Head of caudate nucleus (tissue), 42 donors: ENCODE results near the gene SUSD4.

Experiments used
- DNase-seq, 42 donors: peaks; one replicate each; pipeline versions ENCODE4 v3.0.0 to v3.0.0-alpha.2; 2020 to 2021; ENCODE audit warnings: mixed read lengths in 7 of 42
- intact Hi-C: fragments of 100-400 bp; cut with DNase I; formaldehyde crosslinking; loops from one replicate; pipeline ENCODE4 v1.15.0; 2022

SUSD4 gene

DNA sequence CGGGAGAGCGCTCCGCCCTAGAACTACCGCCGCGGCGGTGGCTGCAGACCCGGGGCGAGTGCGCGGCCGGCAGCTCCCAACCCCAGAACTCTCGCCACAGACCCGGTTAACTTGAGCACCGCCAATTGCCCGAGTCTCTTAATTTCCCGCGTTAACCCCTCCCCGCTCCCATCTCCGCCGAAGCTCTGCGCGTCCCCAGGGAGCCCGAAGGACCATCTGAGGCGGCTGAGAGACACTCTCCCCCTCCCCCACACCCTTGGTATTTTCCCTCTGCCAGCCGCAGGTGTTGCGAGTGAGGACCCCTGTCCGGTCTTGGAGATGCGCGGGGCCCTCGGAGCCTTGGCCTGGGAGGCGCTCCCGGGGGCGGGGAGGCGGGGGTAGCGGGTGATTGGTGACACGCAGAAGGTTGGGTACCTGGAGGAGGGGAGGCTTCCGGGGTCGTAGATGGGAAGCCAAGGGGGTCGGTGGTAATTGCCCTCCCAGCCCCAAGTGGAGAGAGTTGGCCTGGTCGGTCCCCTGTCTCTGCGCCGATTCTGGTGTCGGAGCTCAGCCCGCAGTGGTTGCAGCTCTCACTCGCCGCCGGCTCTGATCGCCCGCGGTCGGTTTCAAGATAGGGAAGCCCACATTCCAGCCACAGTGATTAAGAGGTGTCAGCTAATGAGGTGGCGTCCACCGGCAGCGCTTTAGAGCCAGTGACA, 858 bp upstream of the SUSD4 start:
- DNase-seq = peak in 29 of 42 donors; percentile 11 to 60 (median 31)
- intact Hi-C loops = no loop called here

DNA sequence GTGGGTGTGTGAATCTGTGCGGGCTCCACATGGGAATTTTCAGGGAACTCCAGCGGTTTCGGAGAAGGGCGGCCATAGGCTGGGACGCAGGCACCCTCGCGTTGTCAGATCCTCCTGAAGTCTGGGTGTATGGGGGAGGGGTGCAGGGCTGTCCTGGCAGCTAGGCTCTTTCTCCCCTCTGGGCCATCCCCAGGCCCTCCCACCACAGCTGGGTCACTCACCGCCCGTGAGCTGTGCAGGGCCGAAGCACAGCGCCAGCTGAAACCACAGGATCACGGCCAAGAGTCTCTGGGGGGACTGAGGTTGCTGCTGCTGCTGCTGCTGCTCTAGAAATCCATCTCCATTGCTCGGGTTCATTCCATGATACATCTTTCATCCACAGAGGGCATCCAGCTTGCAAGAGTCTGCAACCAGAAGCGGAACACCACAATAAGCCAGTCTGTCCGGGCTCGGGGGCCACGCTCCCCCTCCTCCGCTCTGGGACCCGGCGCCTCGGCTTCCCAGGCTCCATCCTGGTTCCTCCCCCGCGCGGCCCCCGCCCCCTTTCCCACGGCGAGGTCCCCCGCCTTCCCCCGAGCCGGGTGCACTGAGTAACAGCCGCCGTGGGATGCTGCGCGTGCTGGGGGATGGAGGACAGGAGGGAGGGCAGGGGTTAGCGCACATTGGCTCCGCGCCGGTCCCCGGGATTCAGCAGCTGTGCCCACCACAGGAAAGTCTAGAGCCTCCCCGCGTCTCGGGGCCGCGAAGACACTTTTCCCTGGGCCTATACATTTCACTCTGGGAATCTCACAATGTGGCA, 720 bp downstream of the SUSD4 start:
- DNase-seq = peak in 40 of 42 donors; percentile 34 to 84 (median 62)
- intact Hi-C loops = no loop called here

DNA sequence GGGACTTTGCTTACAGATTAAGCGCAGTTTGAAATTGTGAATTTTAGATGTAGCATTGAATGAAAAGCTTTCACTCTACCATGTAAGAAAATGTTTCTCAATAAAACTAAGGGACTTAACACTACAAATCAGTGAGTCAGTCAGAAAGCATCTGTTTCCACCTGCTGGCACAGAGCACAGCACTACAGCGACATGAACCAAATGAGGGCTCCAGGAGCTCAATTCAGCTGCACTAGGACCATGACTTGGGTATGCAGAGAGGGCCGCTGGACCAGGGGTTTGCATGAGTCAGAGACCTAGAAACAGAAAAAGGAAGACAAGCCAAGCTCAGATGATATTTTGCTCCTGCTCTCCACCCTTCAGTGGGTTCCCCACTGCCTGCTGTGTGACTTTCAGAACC, 5.2 kb downstream of the SUSD4 start:
- peak in 8 of 42 donors; percentile 11 to 66 (median 37) for DNase-seq
- intact Hi-C loops = no loop called here

DNA sequence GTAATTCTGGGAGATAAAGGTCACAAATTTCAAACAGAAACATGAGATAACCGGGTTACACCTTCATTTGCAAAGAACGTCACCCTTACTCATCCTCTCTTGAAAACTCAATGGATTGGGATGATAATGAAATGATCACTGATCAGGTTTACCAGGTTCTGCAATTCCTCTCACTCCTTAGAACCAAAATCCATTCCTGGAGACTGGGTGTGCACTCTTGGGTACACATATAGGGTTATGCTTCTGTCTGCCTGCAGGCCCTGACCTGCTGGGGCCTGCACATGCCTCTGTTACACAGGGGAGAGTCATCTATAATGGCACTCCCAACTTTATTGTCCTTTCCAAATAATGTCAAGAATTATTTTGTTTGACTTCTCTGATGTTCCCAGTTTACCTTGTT, 8.3 kb downstream of the SUSD4 start:
- intact Hi-C loops = no loop called here
- DNase-seq = no peak

DNA sequence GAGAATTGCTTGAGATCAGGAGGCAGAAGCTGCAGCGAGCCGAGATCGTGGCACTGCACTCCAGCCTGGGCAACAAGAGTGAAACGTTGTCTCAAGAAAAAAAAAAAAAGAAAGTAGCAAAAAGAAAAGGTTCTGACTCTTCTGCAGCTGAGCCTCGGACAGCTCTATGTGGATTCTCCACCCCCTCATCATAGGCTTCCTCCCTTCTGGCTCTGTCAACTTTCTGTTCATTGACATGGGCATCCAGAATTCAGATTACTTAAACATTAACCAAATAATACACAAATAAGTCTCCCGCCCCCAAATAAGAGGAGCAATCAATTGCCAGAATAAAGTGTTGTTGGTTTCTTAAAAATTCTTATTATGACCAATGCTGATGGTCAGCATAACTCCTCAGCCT, 10.0 kb downstream of the SUSD4 start:
- no peak for DNase-seq
- intact Hi-C loops = no loop called here

DNA sequence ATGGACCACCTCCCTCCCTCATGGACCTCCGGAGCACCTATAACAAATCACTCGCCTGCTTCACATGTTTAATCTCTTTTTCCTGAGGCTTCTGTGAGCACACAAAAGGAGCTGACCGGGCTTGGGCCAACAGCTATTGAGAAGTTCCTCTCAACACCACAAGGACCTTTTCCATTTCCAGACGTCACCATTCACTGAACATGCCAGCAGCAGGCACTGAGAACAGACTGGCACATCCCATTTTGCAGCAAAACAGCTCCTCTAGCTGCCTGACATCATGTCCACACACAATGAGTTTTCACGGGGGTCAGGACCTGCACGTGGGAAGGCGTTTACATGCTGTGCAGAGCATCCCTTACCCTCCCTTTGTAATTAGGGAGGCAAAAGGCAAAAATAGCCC, 11.0 kb downstream of the SUSD4 start:
- intact Hi-C loops = no loop called here
- no peak for DNase-seq

- DNase-seq = no peak
Measured at GRCh38 chr1:223350361-223350908, 13.5 kb downstream of the SUSD4 start.

GRCh38 chr1:223349241-223349640, 14.7 kb downstream of the SUSD4 start:
- intact Hi-C loops = no loop called here
- no peak for DNase-seq

More at GRCh38 chr1:223350361-223350908, 13.5 kb downstream of the SUSD4 start:
- intact Hi-C loops = no loop called here

- intact Hi-C loops = no loop called here
- no peak for DNase-seq
Measured at GRCh38 chr1:223348439-223348838, 15.5 kb downstream of the SUSD4 start.

DNA sequence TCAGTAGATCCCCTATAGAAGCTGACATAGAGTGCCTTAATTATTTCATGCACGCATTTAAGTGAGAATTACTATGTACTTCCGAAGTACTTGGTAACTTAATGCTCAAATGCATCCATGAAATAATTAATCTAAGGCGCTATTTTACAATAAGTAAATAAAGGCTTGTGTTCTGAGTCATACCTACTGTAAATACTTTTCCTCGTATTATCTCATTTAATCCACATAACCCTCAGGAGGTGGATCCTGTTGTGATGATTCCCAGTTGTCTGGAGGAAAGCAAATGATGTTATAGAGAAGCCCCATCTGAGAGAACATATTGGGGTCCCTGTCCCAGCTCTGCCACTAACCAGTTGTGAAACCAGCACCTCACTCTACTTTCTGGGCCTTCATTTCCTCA, 16.4 kb downstream of the SUSD4 start:
- intact Hi-C loops = no loop called here
- DNase-seq = no peak

DNA sequence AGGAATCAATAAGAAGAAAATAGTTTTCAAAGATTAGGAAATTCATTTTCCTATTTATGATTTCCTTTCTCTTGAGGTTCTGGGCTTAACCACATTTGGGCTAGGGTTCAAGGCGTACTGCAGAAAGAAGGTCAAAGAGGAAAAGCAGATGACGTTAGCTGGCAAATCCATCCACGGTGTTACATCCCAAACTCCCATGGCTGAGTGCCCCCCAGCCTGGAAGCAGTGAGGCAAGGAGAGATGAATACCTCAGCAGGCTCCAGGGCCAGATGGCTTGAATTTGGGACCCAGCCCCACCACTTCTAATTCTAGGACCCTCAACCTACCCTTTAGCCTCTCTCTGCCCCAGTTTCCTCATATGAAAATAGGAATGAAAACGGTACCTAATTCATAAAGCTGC, 17.7 kb downstream of the SUSD4 start:
- DNase-seq = no peak
- intact Hi-C loops = no loop called here

DNA sequence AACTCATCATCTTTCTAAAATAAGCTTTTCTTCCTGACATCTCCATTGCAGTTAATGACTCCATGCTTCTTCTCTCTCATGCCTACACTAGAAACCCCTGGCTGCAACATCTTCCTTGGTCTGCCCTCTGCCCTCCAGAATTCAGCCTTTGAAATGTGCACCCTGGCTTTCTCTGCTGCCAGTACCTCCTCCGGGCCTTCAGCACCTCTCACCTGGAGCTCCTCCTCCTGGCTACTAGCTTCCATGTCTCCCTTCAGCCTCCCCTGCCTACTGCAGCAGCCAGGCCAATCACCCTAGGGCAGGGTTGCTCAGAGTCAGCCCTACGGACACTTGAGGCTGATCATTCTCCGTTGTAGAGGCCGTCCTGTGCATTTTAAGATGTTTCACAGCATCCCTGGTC, 18.3 kb downstream of the SUSD4 start:
- no peak for DNase-seq
- intact Hi-C loops = no loop called here

GRCh38 chr1:223344491-223344890, 19.5 kb downstream of the SUSD4 start:
- intact Hi-C loops = no loop called here
- DNase-seq = no peak

DNA sequence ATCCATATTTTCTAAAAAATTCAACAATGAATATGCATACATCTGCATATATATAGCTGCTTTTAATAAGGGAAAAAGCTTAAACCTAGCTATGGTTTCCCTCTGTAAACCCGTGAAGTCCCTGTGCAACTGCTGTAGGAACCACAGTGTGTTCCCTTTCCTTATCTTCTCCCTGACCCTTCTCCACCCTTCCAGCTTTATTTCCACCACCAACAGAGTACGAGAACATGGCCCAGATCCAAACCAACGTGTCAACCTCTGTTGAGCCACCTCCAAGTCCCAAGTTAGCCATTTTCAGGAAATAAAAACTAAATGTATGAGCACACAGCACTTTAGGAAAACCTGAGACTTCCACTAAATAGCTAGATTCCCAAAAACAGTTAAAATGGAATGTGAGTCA, 20.3 kb downstream of the SUSD4 start:
- DNase-seq = no peak
- intact Hi-C loops = no loop called here

DNA sequence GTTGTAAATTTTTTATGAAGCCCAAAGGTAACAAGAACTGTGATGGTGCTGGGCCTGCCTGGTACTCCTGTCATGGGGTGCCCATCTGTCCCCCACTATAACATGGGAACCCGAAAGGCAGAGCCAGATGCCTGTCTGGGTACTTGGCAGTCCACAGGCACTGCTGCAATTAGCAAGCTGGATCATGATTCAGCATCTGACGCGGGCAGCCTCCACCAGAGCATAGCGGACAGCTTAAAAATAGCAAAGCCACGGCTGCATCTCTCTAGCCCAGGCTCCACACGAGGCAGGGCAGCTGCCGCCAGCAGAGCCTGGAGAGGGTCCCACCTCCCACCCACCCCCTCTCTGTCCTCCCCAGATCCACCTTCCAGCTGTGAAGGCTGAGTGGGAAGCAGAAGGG, 22.9 kb downstream of the SUSD4 start:
- intact Hi-C loops = no loop called here
- DNase-seq = peak in 31 of 42 donors; percentile 25 to 82 (median 49)

DNA sequence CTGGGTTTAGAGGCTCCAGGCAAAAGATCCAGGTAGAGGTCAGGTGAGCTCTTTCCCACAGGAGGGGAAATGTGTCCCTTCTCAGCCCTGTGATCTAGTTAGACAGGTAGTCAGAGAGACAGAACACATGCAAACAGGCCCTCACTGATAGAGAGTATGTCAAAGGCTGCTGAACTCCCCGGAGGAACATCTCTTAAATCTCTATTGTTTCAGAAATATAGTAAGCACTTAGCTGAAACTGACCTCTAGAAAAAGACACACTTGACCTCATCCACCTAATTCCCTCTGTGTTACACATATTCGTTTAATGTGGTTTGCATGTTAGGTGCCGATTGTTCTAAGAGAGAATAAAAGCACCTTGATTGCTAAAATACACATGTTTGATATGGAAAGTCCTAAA, 23.3 kb downstream of the SUSD4 start:
- DNase-seq = no peak
- intact Hi-C loops = no loop called here

GRCh38 chr1:223339861-223340260, 24.1 kb downstream of the SUSD4 start:
- intact Hi-C loops = no loop called here
- DNase-seq = no peak

- intact Hi-C loops = no loop called here
- peak in 9 of 42 donors; percentile 21 to 66 (median 43) for DNase-seq
Measured at GRCh38 chr1:223338811-223339746, 24.9 kb downstream of the SUSD4 start.

GRCh38 chr1:223337174-223337869, 26.7 kb downstream of the SUSD4 start:
- intact Hi-C loops = no loop called here
- DNase-seq = no peak
